H9 (cell line): ENCODE measurements around the gene INSYN1. TPM values are rescaled to one million over a fixed set of nuclear protein-coding genes. Genes with fewer than 3 reads are reported as not detected.

Source experiments
- DNase-seq: peaks from one replicate; pipeline ENCODE4 v3.0.0-alpha.2; 2017
- H2AFZ ChIP-seq: one replicate; pipeline ENCODE4 v1.6.1; 2013; ENCODE audit warnings: mild to moderate bottlenecking, low read length, control low read depth, moderate library complexity
- H2AK5ac ChIP-seq: 2 replicates; pipeline ENCODE4 v1.6.1; 2013; ENCODE audit warnings: low read length, control low read depth, mixed read lengths; ENCODE audit not compliant: insufficient read length
- H2BK120ac ChIP-seq: one replicate; pipeline ENCODE4 v1.6.1; 2013; ENCODE audit warnings: low read depth, mild to moderate bottlenecking, low read length, control low read depth, inconsistent platforms; ENCODE audit not compliant: poor library complexity, severe bottlenecking
- H2BK12ac ChIP-seq: 2 replicates; pipeline ENCODE4 v1.6.1; 2013; ENCODE audit warnings: low read length, control low read depth, mixed read lengths, low read depth; ENCODE audit not compliant: insufficient read length
- H2BK15ac ChIP-seq: 2 replicates; pipeline ENCODE4 v1.6.1; 2013; ENCODE audit warnings: low read depth, low read length, control low read depth
- H2BK20ac ChIP-seq: one replicate; pipeline ENCODE4 v1.6.1; 2013; ENCODE audit warnings: low read depth, mild to moderate bottlenecking, low read length, control low read depth, inconsistent platforms; ENCODE audit not compliant: poor library complexity, severe bottlenecking
- H2BK5ac ChIP-seq: 2 replicates; pipeline ENCODE4 v1.6.1; 2013; ENCODE audit warnings: low read length, control low read depth, mixed read lengths; ENCODE audit not compliant: insufficient read length
- H3K14ac ChIP-seq: 2 replicates; pipeline ENCODE4 v1.6.1; 2013; ENCODE audit warnings: low read length, control low read depth; ENCODE audit not compliant: insufficient read depth
- H3K18ac ChIP-seq: 2 replicates; pipeline ENCODE4 v1.6.1; 2013; ENCODE audit warnings: low read depth, mild to moderate bottlenecking, mixed read lengths, low read length, control low read depth; ENCODE audit not compliant: insufficient read length
- H3K23ac ChIP-seq: 2 replicates; pipeline ENCODE4 v1.6.1; 2013; ENCODE audit warnings: low read length, control low read depth, mixed read lengths, low read depth; ENCODE audit not compliant: insufficient read length
- H3K23me2 ChIP-seq: 2 replicates; pipeline ENCODE4 v1.6.1; 2013; ENCODE audit warnings: low read depth, mild to moderate bottlenecking, mixed read lengths, low read length, control low read depth; ENCODE audit not compliant: insufficient read length, poor library complexity, severe bottlenecking
- H3K27ac ChIP-seq: 2 replicates; pipeline ENCODE4 v1.5.1; 2013; ENCODE audit warnings: low read length, control low read depth, mixed read lengths, low read depth; ENCODE audit not compliant: insufficient read length
- H3K27me3 ChIP-seq: 2 replicates; pipeline ENCODE4 v1.6.1; 2013; ENCODE audit warnings: low read length, control low read depth, inconsistent platforms; ENCODE audit not compliant: insufficient read depth
- H3K4ac ChIP-seq: 2 replicates; pipeline ENCODE4 v1.6.1; 2013; ENCODE audit warnings: low read depth, mild to moderate bottlenecking, control low read depth, inconsistent platforms, low read length, moderate library complexity
- H3K4me1 ChIP-seq: 2 replicates; pipeline ENCODE4 v1.6.1; 2013; ENCODE audit warnings: low read length, control low read depth, inconsistent platforms; ENCODE audit not compliant: insufficient read depth
- H3K4me2 ChIP-seq: 2 replicates; pipeline ENCODE4 v1.6.1; 2013; ENCODE audit warnings: low read length, control low read depth, mixed read lengths; ENCODE audit not compliant: insufficient read length, insufficient read depth
- H3K56ac ChIP-seq: 2 replicates; pipeline ENCODE4 v1.6.1; 2013; ENCODE audit warnings: low read depth, mild to moderate bottlenecking, mixed read lengths, low read length, control low read depth; ENCODE audit not compliant: insufficient read length
- H3K79me1 ChIP-seq: 2 replicates; pipeline ENCODE4 v1.6.1; 2013; ENCODE audit warnings: low read depth, mild to moderate bottlenecking, moderate library complexity, low read length, control low read depth, inconsistent platforms; ENCODE audit not compliant: insufficient read depth, poor library complexity, severe bottlenecking
- H3K79me2 ChIP-seq: 2 replicates; pipeline ENCODE4 v1.6.1; 2013; ENCODE audit warnings: low read length, control low read depth, inconsistent platforms; ENCODE audit not compliant: insufficient read depth
- H3K9ac ChIP-seq: 2 replicates; pipeline ENCODE4 v1.6.1; 2013; ENCODE audit warnings: low read length, control low read depth, mixed read lengths; ENCODE audit not compliant: insufficient read length; ENCODE audit errors: extremely low read depth
- H3K9me3 ChIP-seq: one replicate; pipeline ENCODE4 v1.6.1; 2013; ENCODE audit warnings: low read depth, low read length, inconsistent platforms; ENCODE audit not compliant: control insufficient read depth
- H3T11ph ChIP-seq: one replicate; pipeline ENCODE4 v1.6.1; 2013; ENCODE audit warnings: mild to moderate bottlenecking, low read length, control low read depth, inconsistent platforms
- H4K20me1 ChIP-seq: one replicate; pipeline ENCODE4 v1.6.1; 2013; ENCODE audit not compliant: control insufficient read depth, insufficient read length, insufficient read depth
- H4K5ac ChIP-seq: 2 replicates; pipeline ENCODE4 v1.6.1; 2013; ENCODE audit warnings: low read depth, mild to moderate bottlenecking, mixed read lengths, low read length, control low read depth; ENCODE audit not compliant: insufficient read length
- H4K8ac ChIP-seq: replicated peaks from 2 replicates; pipeline ENCODE4 v1.6.1; 2013; ENCODE audit warnings: low read length, control low read depth, mixed read lengths, low read depth; ENCODE audit not compliant: insufficient read length
- H4K91ac ChIP-seq: 2 replicates; pipeline ENCODE4 v1.6.1; 2013; ENCODE audit warnings: low read depth, mild to moderate bottlenecking, moderate library complexity, mixed read lengths, low read length, control low read depth; ENCODE audit not compliant: insufficient read length
- H3K27ac Mint-ChIP-seq, 3 experiments: 2 replicates in 2 of 3; 3 replicates in 1 of 3; pipeline ENCODE4 v1.8.0; 2020 to 2021; ENCODE audit warnings: mixed read lengths in 3 of 3, mild to moderate bottlenecking in 1 of 3, moderate library complexity in 1 of 3
- H3K27me3 Mint-ChIP-seq: 2 replicates; pipeline ENCODE4 v1.8.0; 2021; ENCODE audit warnings: low read depth, mild to moderate bottlenecking, moderate library complexity, mixed read lengths
- H3K36me3 Mint-ChIP-seq, 3 experiments: 2 replicates in 2 of 3; 3 replicates in 1 of 3; pipeline ENCODE4 v1.8.0; 2020 to 2021; ENCODE audit warnings: low read depth in 3 of 3, mixed read lengths in 3 of 3; ENCODE audit not compliant: insufficient read depth in 1 of 3
- H3K4me1 Mint-ChIP-seq, 2 experiments: 2 replicates each; pipeline ENCODE4 v1.8.0; 2020; ENCODE audit warnings: mixed read lengths in 2 of 2
- H3K4me3 Mint-ChIP-seq, 2 experiments: 2 replicates in 1 of 2; 3 replicates in 1 of 2; pipeline ENCODE4 v1.8.0; 2020 to 2021; ENCODE audit warnings: mild to moderate bottlenecking in 2 of 2, mixed read lengths in 2 of 2, moderate library complexity in 1 of 2
- H3K9me3 Mint-ChIP-seq, 2 experiments: 2 replicates in 1 of 2; 3 replicates in 1 of 2; pipeline ENCODE4 v1.8.0; 2020; ENCODE audit warnings: mild to moderate bottlenecking in 2 of 2, mixed read lengths in 2 of 2, moderate library complexity in 1 of 2
- WGBS: extraction: QIAGEN DNeasy Blood & Tissue Kit; methylation state at CpG from one replicate; pipeline ENCODE4 v1.1.7; 2013; ENCODE audit warnings: missing lambda C conversion rate, low lambda C conversion rate, mixed read lengths; ENCODE audit not compliant: insufficient read length; ENCODE audit errors: extremely low coverage; 5-methylcytosine and 5-hydroxymethylcytosine counted together
- total RNA-seq: library from RNA; stranded (reverse); gene quantifications from 2 replicates; pipeline ENCODE4 v1.2.1, GENCODE V29; 2021
- TF ChIP-seq, protein P1 (sequence below): fragments of 200-600 bp; sonication (generic); conservative IDR thresholded peaks from 3 replicates; pipeline ENCODE4 v1.8.0; 2021; ENCODE audit warnings: antibody characterized with exemption, mild to moderate bottlenecking

The INSYN1 gene
- total RNA-seq, 1 experiment from 2014 or later: 1.9 TPM

DNA sequence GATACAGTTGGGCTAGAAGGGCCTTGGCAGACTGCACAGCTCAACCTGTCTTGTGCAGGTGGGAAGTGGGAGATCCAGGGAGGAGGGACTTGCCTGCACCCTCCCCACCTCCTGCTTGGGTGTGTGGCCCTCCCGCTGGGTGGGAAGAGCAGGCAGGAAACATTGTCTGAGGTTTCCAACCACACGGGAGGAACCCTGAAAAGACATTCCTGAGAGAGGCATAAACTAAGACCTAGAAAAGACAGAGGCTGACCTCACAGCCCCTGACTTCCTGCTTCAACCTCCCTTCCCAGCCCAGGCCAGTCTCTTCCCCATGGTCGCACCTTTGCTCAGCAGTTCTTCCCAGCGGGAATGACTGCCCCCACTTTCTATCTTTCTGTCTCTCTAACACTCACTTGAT lies 46.3 kb upstream of the INSYN1 start:
- Histone ChIP-seq H3K9me3 (no peaks in the 10 kb centered on the region), H3T11ph (no peak overlapping the region), H2AFZ (no peak overlapping the region), H3K4ac (no peak overlapping the region), H3K56ac (no peak overlapping the region), H2AK5ac (no peak overlapping the region), H3K23me2 (no peaks in the 10 kb centered on the region), H3K79me2 (no peaks in the 10 kb centered on the region), H4K5ac (no peak overlapping the region), H3K27ac (no peak overlapping the region), H3K9ac (no peak overlapping the region), H3K18ac (no peak overlapping the region), H3K4me1 (peaks cover 2% of the 10 kb centered on the region; the same call in 1 of the 2 replicates), H4K20me1 (no peaks in the 10 kb centered on the region), H3K23ac (no peak overlapping the region), H3K4me2 (no peak overlapping the region), H2BK15ac (no peak overlapping the region), H3K27me3 (no peaks in the 10 kb centered on the region), H3K79me1 (no peaks in the 10 kb centered on the region), H2BK120ac (no peak overlapping the region), H4K8ac (no peak overlapping the region), H2BK5ac (no peak overlapping the region), H4K91ac (no peak overlapping the region), H2BK12ac (no peak overlapping the region), H3K14ac (no peak overlapping the region), H2BK20ac (no peak overlapping the region)
- H3K36me3 Mint-ChIP-seq: no peaks in the 10 kb centered on the region; a peak in 1 of 7 replicates
- TF ChIP-seq, protein P1, sequence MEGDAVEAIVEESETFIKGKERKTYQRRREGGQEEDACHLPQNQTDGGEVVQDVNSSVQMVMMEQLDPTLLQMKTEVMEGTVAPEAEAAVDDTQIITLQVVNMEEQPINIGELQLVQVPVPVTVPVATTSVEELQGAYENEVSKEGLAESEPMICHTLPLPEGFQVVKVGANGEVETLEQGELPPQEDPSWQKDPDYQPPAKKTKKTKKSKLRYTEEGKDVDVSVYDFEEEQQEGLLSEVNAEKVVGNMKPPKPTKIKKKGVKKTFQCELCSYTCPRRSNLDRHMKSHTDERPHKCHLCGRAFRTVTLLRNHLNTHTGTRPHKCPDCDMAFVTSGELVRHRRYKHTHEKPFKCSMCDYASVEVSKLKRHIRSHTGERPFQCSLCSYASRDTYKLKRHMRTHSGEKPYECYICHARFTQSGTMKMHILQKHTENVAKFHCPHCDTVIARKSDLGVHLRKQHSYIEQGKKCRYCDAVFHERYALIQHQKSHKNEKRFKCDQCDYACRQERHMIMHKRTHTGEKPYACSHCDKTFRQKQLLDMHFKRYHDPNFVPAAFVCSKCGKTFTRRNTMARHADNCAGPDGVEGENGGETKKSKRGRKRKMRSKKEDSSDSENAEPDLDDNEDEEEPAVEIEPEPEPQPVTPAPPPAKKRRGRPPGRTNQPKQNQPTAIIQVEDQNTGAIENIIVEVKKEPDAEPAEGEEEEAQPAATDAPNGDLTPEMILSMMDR: no peak
- H3K4me3 Mint-ChIP-seq: no peak overlapping the region
- peaks cover 2% of the 10 kb centered on the region; the same call in 1 of the 2 replicates for H3K27me3 Mint-ChIP-seq
- no peak for DNase-seq
- whole genome bisulfite sequencing: no CpG with 5 or more reads among the region's 4 CpGs
- H3K9me3 Mint-ChIP-seq: no peaks in the 10 kb centered on the region
- peaks cover 17 to 22% of the 10 kb centered on the region in 2 experiments for H3K4me1 Mint-ChIP-seq
- H3K27ac Mint-ChIP-seq: peak overlapping the region in 1 of 3 experiments; percentile 71; a peak in 3 of 7 replicates
